Measurements from ENCODE around the gene NRGN.

NRGN gene

GRCh38 chr11:124784051-124784450 is 44.3 kb downstream of the NRGN start:
- no peak for TF ChIP-seq SUZ12 (IDR thresholded peaks at IDR 0.05)
- TF ChIP-seq L3MBTL2 (conservative IDR thresholded peaks at IDR 0.05) = no peak
- TF ChIP-seq FOXA1 (IDR thresholded peaks at IDR 0.05) = no peak
- ChIA-PET CTCF (interaction anchor here (1.0 to 1.7 kb wide), 2 partner anchors 9 to 15 kb away, joined by 4 to 6 read pairs; no protein-coding TSS in a partner anchor), POLR2A (no interaction called here)
- no peak for DNase-seq (ENCODE audit: extremely low spot score)

GRCh38 chr11:124788521-124788920 is 48.8 kb downstream of the NRGN start:
- DNase-seq (ENCODE audit: extremely low spot score) = no peak
- CTCF ChIA-PET = no interaction called here
- TF ChIP-seq SUZ12 (IDR thresholded peaks at IDR 0.05) (no peak), PKNOX1 (IDR thresholded peaks at IDR 0.05) (no peak), TARDBP (IDR thresholded peaks at IDR 0.05) (no peak)
- POLR2A ChIA-PET = no interaction called here

GRCh38 chr11:124791626-124792341 is 52.0 kb downstream of the NRGN start:
- TF ChIP-seq CTBP1 (IDR thresholded peaks at IDR 0.05; ENCODE audit: borderline replicate concordance) (no peak), FOXK2 (IDR thresholded peaks at IDR 0.05) (no peak), SUZ12 (IDR thresholded peaks at IDR 0.05) (no peak), LEF1 (IDR thresholded peaks at IDR 0.05; ENCODE audit: borderline replicate concordance) (no peak), L3MBTL2 (conservative IDR thresholded peaks at IDR 0.05) (no peak), BHLHE40 (IDR thresholded peaks at IDR 0.05; ENCODE audit: borderline replicate concordance) (no peak), FOXM1 (IDR thresholded peaks at IDR 0.05; ENCODE audit: borderline replicate concordance) (no peak), PKNOX1 (IDR thresholded peaks at IDR 0.05) (no peak), NFRKB (IDR thresholded peaks at IDR 0.05) (no peak), FOXA1 (IDR thresholded peaks at IDR 0.05) (no peak), SP1 (IDR thresholded peaks at IDR 0.05) (no peak), HDGF (IDR thresholded peaks at IDR 0.05; ENCODE audit: borderline replicate concordance) (no peak), ZNF384 (IDR thresholded peaks at IDR 0.05) (no peak), ARNT (IDR thresholded peaks at IDR 0.05) (no peak), TARDBP (IDR thresholded peaks at IDR 0.05) (no peak), ELF4 (IDR thresholded peaks at IDR 0.05) (no peak)
- ChIA-PET CTCF (no interaction called here), POLR2A (interaction anchor here (1.4 kb wide), 1 partner anchor 8 kb away, joined by 3 read pairs; the partner anchor contains the start of gene MSANTD2)
- no peak for DNase-seq (ENCODE audit: extremely low spot score)

GRCh38 chr11:124793466-124794278 is 53.9 kb downstream of the NRGN start:
- POLR2A ChIA-PET = no interaction called here
- TF ChIP-seq NFRKB (IDR thresholded peaks at IDR 0.05) (no peak), FOXA1 (IDR thresholded peaks at IDR 0.05) (no peak), PKNOX1 (IDR thresholded peaks at IDR 0.05) (no peak), ZNF384 (IDR thresholded peaks at IDR 0.05) (peak; percentile 80)
- CTCF ChIA-PET = interaction anchor here (0.6 to 1.6 kb wide), 13 partner anchors 8 to 1193 kb away, joined by 3 to 8 read pairs (median 4); partner anchors contain the start of genes ESAM and ROBO3
- DNase-seq (ENCODE audit: extremely low spot score) = peak; percentile 54

GRCh38 chr11:124796312-124796711 is 56.6 kb downstream of the NRGN start:
- ChIA-PET CTCF (interaction anchor here (1.2 to 1.4 kb wide), 3 partner anchors 34 to 127 kb away, joined by 4 to 6 read pairs (median 4); partner anchors contain the start of gene ESAM), POLR2A (no interaction called here)
- no peak for DNase-seq (ENCODE audit: extremely low spot score)
- TF ChIP-seq NFRKB (IDR thresholded peaks at IDR 0.05) = no peak
- no peak for TF ChIP-seq SUZ12 (IDR thresholded peaks at IDR 0.05)
- no peak for TF ChIP-seq FOXM1 (IDR thresholded peaks at IDR 0.05; ENCODE audit: borderline replicate concordance)
- TF ChIP-seq ELF4 (IDR thresholded peaks at IDR 0.05) = no peak
- no peak for TF ChIP-seq FOXA1 (IDR thresholded peaks at IDR 0.05)
- TF ChIP-seq HDGF (IDR thresholded peaks at IDR 0.05; ENCODE audit: borderline replicate concordance) = no peak
- no peak for TF ChIP-seq ZNF384 (IDR thresholded peaks at IDR 0.05)
- TF ChIP-seq PKNOX1 (IDR thresholded peaks at IDR 0.05) = no peak
- no peak for TF ChIP-seq TARDBP (IDR thresholded peaks at IDR 0.05)
- no peak for TF ChIP-seq CTBP1 (IDR thresholded peaks at IDR 0.05; ENCODE audit: borderline replicate concordance)

All from HEK293T (cell line).